Midbrain (tissue), 1 donor: ENCODE data around the gene SPAST.
"Not testable (repeated sequence)": the region's sequence is repeated elsewhere in the genome, so short reads cannot be mapped to it uniquely, and the experiment has no call there.

ENCODE experiments used
- DNase-seq: peaks from one replicate; lab custom pipeline; 2025; lab: John Stamatoyannopoulos, UW

Gene SPAST

DNA sequence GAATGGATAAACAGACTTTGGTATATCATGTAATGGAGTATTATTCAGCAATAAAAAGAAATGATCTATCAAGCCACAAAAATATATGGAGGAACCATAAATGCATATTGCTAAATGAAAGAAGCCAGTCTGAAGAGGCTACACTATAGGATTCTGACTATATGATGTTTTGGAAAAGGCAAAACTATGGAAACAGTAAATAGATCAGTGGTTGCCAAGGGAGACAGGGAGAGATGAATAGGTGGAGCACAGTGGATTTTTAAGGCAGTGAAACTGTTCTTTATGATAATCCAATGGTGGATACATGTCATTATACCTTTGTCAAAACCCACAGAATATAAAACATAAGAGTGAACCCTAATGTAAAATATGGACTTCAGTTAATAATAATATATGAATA lies 61.3 kb downstream of the SPAST start:
- DNase-seq: no peak

DNA sequence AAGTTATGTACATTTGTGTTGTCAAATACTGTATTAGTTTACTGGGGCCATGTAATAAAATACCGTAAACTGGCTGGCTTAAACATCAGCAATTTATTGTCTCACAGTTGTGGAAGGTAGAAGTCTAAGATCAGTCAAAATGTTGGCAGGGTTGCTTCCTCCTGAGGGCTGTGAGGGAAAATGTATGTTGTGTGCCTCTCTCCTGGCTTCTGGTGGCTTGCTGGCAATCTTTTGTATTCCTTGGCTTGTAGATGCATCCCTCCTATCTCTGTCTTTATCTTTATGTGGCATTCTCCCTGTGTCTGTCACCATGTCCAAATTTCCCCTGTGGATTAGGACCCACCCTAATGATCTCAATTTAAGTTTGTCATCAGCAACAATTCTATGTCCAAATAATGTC lies 65.3 kb downstream of the SPAST start:
- DNase-seq: no peak

DNA sequence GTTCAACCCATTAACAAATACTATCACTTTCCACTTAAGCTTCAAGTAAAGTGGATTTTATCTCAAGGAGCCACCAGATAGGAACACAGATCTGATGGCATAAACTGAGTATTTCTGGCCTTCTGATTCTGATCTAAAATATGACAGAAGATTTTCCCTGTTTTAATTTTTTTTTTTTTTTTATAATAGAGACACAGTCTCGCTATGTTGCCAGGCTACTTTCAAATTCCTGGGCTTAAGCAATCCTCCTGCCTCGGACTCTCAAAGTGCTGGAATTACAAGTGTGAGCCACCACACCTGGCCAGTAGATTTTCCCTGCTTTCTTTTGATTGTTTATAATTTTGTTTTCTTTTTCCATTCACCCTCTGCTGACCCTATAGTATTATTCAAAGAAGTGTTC lies 65.7 kb downstream of the SPAST start:
- no peak for DNase-seq

DNA sequence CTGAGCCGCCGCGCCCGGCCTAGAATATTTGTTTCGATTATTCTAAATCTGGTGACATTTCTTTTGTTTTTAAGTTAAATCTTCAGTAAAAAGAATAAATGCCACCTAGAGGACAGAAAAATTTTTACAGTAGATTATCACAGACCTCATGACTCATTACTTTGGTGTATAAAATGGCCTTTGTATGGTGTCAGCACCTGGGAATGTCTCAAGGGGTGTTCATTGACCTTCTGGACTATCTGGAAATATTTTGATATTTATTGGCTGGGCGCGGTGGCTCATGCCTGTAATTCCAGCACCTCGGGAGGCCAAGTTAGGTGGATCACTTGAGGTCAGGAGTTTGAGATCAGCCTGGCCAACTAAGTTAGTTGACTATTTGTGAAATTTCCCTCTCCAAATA lies 72.1 kb downstream of the SPAST start:
- DNase-seq: no peak

DNA sequence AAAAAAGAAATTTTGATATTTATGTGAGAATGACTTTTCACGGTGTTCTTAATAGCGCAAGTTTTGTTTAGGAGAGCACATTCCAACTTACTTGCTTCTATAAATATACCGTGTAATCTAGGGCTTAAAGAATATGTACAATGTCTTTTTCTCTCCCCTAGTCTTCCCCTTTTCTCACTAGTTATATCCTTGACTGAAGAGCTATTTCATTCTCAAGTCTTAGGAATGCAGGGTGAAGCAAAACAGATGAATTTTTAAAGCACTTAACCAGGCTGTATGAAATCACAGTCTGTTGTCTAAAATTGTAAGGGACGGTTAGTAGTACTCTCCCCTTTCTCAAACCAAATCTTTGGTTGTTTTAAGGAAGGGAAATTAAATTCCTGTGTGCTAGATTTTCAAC lies 72.7 kb downstream of the SPAST start:
- no peak for DNase-seq

DNA sequence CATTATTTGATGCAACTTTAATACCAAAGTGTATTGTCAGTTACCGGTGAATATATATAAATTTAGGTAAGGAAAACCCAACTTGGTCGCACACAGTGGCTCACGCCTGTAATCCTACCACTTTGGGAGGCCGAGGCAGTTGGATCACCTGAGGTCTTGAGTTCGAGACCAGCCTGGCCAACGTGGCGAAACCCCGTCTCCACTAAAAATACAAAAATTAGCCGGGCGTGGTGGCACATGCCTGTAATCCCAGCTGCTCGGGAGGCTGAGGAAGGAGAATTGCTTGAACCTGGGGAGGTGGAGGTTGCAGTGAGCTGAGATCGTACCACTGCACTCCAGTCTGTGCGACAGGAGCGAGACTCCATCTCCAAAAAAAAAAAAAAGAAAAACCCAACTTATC lies 88.2 kb downstream of the SPAST start:
- not testable (repeated sequence) for DNase-seq

DNA sequence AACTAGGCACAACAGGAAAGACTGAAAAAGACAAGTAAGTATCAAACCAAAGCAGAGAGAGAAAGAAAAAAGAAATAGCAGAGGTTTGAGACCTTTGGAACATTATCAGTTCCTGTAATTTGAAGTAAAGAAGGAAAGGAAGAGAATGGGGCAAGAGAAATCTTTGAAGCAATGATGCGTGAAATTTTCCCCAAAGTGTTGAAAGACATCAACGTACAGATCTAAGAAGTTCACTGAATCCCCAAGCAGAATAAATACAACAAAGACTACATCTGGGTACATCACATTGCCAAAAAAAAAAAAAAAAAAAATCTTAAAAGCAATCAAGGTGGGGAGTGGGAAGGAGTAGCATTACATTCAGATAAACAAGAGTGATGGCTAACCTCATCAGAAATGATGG lies 96.3 kb downstream of the SPAST start:
- no peak for DNase-seq

DNA sequence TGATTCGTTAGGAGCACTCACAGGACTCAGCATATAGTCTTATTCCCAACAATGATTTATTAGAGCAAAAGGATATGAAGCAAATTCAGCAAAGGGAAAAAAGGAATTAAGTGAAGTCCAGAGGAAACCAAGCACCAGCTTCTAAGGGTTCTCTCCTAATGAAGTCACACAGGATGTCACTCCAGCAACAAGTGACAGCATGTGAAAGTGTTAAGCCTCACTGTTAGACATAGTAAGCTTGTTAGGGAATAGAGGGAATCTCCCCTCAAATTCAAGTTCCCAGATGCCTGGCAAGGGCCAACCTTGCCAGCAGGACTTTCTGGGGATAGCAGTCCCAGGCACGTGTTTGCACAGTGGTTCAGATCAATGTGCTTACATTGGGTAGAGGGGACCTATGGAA lies 97.9 kb downstream of the SPAST start:
- DNase-seq: no peak

DNA sequence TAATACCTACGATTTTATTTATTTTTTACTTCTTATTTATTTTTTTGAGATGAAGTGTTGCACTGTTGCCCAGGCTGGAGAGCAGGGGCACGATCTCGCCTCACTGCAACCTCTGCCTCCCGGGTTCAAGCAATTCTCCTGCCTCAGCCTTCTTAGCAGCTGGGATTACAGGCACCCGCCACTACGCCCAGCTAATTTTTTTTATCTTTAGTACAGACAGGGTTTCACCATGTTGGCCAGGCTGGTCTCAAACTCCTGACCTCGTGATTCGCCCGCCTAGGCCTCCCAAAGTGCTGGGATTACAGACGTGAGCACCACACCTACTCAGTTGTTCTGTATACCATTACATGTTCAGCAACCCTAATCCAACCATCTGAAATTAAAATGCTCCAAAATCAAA lies 100.9 kb downstream of the SPAST start:
- not testable (repeated sequence) for DNase-seq

DNA sequence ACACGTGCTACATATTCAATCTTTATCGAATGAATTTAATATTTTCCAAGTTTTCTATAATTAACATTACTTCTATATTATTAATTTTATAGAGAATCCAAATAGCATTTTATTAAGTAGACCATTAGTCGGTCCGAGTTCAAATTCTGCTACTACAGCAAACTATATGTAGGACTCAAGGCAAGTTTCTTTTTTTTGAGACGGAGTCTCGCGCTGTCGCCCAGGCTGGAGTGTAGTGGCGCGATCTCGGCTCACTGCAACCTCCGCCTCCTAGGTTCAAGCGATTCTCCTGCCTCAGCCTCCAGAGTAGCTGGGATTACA lies 101.6 kb downstream of the SPAST start:
- DNase-seq: not testable (repeated sequence)

DNA sequence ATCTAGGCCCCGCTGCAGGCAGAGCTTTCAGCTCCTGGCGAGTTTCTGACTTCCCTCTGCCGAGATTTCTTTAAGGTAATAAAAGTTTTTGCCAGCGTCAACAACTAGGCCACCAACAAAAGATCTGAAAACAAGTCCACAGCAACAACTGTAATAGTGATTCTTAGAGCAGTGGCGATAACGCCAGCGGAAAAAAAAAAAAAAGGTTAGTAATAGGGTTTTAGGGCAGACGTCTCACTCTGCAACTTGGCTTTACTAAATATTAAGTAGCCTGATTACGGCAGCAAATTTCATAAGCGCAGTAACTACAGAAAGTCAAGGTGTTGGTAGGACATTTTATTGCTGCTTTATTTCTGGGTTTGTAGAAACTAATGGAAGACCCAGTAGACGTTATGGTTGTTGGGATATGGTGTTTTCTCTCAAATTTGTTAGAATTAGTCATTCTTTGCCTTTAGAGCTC lies 102.8 kb downstream of the SPAST start:
- DNase-seq: no peak

DNA sequence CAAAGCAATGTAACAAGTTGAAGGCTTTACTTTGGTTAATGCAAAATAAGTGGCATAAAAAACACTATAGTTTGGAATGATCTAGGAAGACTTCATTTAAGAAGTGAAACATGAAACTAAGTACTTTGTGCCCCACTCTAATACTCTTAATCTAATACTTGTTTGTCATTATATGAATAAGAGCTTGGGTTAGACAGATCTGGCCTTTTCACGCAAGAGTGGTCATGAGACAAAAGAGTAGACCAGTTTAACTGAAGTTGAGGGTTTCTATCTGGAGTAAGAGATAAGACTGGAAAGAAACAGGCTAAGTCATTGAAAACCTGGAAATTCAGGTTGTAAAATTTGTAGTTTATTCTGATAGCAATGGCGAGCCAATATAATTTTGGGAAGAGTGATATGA lies 105.2 kb downstream of the SPAST start:
- DNase-seq: no peak

DNA sequence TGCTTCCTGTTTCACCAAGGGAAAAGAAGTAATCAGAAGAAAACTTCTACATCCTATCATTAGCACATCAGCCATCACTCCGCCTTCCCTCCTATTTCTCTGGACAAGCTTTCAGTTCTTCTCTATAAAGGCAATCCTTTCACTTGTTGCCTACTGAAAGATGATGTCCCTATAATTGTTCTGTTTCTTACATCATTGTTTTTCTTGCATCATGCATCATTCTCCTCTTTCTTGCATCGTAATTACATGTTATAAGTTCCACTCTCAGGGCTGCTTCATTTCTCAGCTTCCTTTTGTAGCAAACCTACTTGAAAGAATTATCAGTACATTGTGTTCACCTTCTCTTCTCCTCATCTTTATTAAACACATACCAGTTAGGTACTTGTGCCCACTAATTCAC lies 109.5 kb downstream of the SPAST start:
- DNase-seq: no peak

DNA sequence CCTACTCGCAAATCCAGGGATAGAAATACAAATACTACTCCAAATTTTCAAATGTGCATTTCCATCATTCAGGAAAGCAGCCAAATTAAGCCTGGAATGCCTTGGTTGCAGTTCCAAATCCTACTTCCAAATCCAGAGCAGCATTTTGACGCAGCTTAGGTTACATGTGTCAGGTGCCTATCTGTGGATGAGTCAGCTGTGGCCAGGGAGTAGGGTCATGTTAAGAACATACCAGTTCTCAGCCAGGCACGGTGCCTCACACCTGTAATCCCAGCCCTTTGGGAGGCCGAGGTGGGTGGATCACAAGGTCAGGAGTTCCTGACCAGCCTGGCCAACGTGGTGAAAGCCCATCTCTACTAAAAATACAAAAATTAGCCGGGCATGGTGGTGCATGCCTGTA lies 119.3 kb downstream of the SPAST start:
- no peak for DNase-seq

DNA sequence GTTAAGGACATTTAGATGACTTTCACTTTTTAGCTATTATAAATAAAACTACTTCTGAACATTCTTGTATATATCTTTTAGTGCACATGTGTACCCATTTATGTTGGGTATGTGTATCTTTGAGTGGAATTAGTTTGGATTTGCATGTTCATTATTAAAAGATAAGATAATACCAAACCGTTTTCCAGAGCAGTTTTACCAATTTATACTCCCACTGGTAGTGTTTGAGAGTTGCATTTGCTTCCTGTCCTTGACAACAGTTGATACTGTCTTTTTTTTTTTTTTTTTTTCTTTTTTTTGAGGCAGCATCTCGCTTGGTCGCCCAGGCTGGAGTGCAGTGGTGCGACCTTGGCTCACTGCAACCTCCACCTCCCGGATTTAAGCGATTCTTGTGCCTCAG lies 125.7 kb downstream of the SPAST start:
- DNase-seq: no peak

DNA sequence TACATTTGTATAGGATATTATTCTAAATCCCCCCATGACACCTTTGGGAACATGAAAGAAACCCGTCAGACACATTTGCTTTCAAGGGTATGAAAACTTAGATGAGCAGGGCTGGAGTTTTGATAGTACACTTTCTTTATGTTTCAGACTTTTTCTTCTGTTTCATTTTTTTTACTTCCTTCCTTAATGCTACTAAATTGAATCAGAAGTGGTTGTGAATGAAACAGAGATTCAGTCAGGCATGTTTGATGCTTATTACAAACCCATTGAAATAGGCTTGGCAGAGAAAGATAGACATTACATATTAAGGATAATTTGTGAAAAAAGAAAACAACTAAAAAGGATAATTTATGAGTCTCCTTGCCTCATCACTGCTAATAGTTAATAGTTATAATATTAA lies 129.1 kb downstream of the SPAST start:
- no peak for DNase-seq

DNA sequence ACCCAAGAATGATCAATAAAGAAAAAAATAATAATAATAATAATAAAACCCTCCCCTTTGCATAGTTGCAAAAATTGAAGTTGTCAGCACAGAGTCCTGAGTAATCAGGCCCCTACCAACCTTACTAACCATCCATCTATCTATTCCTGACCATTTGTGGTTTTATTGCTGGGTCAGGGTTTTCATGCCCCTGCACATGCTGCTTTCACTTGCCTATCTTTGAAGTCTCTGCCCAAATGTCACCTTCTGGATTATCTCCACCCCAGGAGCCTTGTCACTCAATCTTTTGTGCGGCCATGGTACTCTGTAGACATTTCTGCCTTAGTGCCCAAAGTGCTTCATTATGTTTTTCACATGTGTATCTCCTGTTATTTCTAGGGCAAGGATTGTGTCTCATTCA lies 137.5 kb downstream of the SPAST start:
- DNase-seq: no peak

DNA sequence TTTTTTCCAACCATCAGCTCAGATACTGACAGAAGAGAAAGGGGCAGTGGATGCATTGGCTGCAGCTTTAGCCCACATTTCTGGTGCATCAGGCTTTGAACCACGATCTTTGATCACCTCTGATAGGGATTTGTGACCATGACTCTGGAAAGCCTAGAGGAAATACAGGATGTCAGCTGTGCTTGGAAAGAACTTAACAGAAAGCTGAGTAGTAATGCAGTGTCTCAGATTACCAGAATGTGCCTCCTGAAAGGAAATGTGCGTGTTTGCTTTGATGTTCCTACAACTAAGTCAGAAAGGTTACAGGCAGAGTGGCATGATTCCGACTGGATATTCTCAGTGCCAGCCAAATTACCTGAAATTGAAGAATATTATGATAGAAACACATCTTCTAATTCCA lies 140.1 kb downstream of the SPAST start:
- not testable (repeated sequence) for DNase-seq
